ENCODE data around the gene GPR39.

The GPR39 gene

DNA sequence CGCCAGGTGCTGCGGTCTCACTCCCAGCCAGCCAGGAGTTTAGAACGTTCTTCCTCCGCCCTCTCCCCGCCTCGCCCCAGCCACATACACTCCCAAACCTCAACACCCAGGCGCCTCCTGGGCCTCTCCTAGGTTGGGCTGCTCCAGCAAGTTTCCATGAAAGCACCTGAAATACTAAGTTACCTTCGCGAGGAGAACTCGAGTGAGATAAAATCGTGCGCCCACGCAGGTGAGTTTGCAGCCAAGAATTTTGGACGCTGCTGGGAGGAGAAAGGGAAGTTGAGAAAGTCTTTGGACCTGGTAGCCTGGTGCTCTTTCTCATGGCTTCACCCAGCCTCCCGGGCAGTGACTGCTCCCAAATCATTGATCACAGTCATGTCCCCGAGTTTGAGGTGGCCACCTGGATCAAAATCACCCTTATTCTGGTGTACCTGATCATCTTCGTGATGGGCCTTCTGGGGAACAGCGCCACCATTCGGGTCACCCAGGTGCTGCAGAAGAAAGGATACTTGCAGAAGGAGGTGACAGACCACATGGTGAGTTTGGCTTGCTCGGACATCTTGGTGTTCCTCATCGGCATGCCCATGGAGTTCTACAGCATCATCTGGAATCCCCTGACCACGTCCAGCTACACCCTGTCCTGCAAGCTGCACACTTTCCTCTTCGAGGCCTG is at the start of gene GPR39:
Gene GPR39 (plus strand): TSS at position 83 of the 673 bp plus-strand sequence.
- H3K9me3 ChIP-seq (ENCODE audit: control insufficient read depth, low read length) = no peaks in the 10 kb centered on the region
- H3K27ac ChIP-seq = peak within 1 kb of the TSS; percentile 55
- peak within 1 kb of the TSS; percentile 58 for H3K4me3 ChIP-seq (ENCODE audit: low read depth, low read length)
- no peaks in the 10 kb centered on the region for H3K79me2 ChIP-seq
- H3K4me2 ChIP-seq (ENCODE audit: low read length) = peak within 1 kb of the TSS; percentile 86
- no peaks in the 10 kb centered on the region for H3K36me3 ChIP-seq (ENCODE audit: control insufficient read depth, insufficient read depth, low read length)
- TF ChIP-seq, protein P1, sequence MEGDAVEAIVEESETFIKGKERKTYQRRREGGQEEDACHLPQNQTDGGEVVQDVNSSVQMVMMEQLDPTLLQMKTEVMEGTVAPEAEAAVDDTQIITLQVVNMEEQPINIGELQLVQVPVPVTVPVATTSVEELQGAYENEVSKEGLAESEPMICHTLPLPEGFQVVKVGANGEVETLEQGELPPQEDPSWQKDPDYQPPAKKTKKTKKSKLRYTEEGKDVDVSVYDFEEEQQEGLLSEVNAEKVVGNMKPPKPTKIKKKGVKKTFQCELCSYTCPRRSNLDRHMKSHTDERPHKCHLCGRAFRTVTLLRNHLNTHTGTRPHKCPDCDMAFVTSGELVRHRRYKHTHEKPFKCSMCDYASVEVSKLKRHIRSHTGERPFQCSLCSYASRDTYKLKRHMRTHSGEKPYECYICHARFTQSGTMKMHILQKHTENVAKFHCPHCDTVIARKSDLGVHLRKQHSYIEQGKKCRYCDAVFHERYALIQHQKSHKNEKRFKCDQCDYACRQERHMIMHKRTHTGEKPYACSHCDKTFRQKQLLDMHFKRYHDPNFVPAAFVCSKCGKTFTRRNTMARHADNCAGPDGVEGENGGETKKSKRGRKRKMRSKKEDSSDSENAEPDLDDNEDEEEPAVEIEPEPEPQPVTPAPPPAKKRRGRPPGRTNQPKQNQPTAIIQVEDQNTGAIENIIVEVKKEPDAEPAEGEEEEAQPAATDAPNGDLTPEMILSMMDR (IDR thresholded peaks at IDR 0.05) = no peak
- H2AFZ ChIP-seq = peak within 1 kb of the TSS; percentile 88
- no peak within 1 kb of the TSS for H3K9ac ChIP-seq
- H3K27me3 ChIP-seq (ENCODE audit: control insufficient read depth, insufficient read depth, low read length) = no peaks in the 10 kb centered on the region
- peaks cover 3% of the 10 kb centered on the region for H3K4me1 ChIP-seq

DNA sequence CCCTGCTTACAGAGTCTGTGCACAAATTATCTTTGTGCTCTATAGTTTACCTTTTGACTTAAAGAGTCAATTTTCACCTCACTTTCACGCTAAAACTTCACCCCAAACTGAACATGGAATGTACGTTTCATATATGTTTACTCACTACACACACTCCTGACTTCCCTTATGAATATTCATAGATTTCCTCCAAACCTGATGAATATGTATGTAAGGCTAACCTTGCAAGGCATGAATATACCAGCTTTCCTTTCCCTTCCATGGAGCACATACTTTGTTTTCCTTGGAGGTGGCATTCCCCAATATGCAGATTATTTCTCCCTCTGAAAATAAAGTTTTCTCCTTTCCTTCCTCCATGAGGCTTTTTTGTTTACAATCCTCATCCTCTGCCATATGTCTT is 48.4 kb upstream of the GPR39 start:
- Histone ChIP-seq H3K27ac (no peak overlapping the region), H3K9me3 (ENCODE audit: control insufficient read depth, low read length) (no peaks in the 10 kb centered on the region), H3K79me2 (no peaks in the 10 kb centered on the region), H3K4me1 (no peaks in the 10 kb centered on the region), H3K4me3 (ENCODE audit: low read depth, low read length) (no peak overlapping the region), H3K27me3 (ENCODE audit: control insufficient read depth, insufficient read depth, low read length) (no peaks in the 10 kb centered on the region), H3K9ac (no peak overlapping the region), H2AFZ (no peak overlapping the region), H3K36me3 (ENCODE audit: control insufficient read depth, insufficient read depth, low read length) (no peaks in the 10 kb centered on the region), H3K4me2 (ENCODE audit: low read length) (no peak overlapping the region)
- TF ChIP-seq, protein P1 (IDR thresholded peaks at IDR 0.05) = no peak

DNA sequence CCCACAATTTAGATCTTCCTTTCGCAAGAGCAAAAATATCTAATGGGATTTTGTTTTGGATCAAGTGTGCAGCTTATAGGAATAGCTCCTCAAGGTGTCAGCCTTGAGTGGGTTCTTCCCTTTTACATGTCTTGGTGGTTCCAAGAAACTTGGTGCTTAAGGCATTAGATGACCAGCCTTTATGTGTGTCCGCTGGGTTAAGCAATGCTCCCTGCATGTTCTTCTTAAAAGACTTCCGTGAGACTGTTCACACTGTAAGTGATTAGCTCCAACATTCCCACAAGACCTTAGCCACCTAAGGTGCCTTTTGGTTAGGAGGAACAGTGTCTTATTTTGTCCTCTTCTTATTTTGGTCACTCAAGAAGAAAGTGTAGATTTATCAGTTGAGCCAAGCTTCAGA is 44.3 kb upstream of the GPR39 start:
- Histone ChIP-seq H3K27ac (no peak overlapping the region), H3K9me3 (ENCODE audit: control insufficient read depth, low read length) (no peaks in the 10 kb centered on the region), H3K79me2 (no peaks in the 10 kb centered on the region), H3K36me3 (ENCODE audit: control insufficient read depth, insufficient read depth, low read length) (no peaks in the 10 kb centered on the region), H3K4me2 (ENCODE audit: low read length) (no peak overlapping the region), H3K9ac (no peak overlapping the region), H3K4me1 (no peaks in the 10 kb centered on the region), H2AFZ (no peak overlapping the region), H3K27me3 (ENCODE audit: control insufficient read depth, insufficient read depth, low read length) (no peaks in the 10 kb centered on the region), H3K4me3 (ENCODE audit: low read depth, low read length) (no peak overlapping the region)
- TF ChIP-seq, protein P1 (IDR thresholded peaks at IDR 0.05) = no peak

DNA sequence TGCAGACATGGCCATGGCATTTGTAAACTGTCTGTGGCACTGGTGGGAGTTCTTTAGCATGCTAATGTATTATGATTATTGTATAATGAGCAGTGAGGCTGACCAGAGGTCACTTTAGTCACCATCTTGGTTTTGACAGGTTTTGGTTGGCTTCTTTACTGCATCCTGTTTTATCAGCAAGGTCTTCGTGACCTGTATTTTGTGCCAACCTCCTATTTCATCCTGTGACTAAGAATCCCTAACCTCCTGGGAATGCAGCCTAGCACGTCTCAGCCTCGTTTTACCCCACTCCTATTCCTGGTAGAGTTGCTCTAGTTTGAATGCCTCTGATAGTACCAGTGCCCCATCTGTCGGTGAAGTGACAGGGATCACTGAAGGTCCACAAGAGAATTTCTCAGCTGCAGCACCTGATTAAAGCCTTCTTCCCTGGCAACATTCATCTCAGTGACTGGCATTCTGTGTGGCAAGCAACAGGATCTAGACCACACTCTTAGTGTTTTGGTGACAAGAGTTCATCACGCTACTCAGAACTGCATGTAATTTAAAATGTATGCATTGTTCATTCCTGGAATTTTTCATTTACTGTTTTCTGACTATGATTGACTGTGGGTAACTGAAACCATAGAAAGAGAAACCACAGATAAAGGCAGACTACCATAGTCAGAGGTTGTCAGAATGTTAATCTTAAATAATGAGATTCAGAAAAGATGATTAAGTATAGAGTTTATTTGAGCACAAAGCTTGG is 43.0 kb upstream of the GPR39 start:
- no peak overlapping the region for H3K4me3 ChIP-seq (ENCODE audit: low read depth, low read length)
- H3K4me2 ChIP-seq (ENCODE audit: low read length) = no peak overlapping the region
- no peaks in the 10 kb centered on the region for H3K79me2 ChIP-seq
- H3K9ac ChIP-seq = no peak overlapping the region
- H3K27ac ChIP-seq = no peak overlapping the region
- TF ChIP-seq, protein P1 (IDR thresholded peaks at IDR 0.05) = no peak
- H3K4me1 ChIP-seq = no peaks in the 10 kb centered on the region
- H3K27me3 ChIP-seq (ENCODE audit: control insufficient read depth, insufficient read depth, low read length) = no peaks in the 10 kb centered on the region
- no peaks in the 10 kb centered on the region for H3K36me3 ChIP-seq (ENCODE audit: control insufficient read depth, insufficient read depth, low read length)
- no peaks in the 10 kb centered on the region for H3K9me3 ChIP-seq (ENCODE audit: control insufficient read depth, low read length)
- no peak overlapping the region for H2AFZ ChIP-seq
